Measurements from ENCODE around the gene DIPK1A. TPM values are rescaled to one million over a fixed set of nuclear protein-coding genes. Genes with fewer than 3 reads are reported as not detected.

The DIPK1A gene
- total RNA-seq, 4 donors from 2014 or later: 3.1 to 6.9 (median 4.7) TPM

DNA sequence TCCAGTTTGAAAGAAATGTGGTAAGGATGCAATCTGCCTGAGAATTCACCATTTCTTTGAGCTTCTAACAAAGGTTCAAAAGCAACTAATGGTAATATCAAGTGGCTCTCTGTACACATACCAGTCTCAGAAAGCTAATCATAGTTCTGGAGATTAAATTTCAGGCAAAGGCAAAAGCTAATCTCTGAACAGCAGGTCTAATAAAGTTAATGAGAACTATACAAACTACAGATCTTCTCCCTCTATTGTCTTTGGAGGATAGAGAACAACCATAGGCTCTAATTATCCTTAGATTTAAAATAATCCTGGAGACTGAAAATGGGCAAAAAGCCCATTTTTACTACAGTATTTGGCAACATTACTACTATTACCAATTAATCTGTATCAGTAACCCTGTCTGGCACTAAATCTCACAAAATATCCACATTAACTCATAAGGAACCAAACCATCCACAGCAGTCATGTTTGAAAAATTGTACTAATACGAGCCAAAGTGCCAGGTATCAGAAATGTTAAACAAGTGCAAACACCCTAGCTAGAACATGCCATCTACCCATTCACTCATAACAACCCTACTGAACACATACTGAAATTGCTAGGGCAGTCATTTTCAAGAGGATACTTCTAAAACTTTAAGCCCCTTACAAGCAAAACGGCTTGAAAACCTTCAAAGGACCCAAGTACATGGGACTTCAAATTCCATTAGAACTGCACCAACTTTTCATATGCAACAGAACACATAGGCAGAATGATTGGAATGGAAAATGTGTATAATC lies 4.8 kb downstream of the DIPK1A start:
- Histone ChIP-seq H3K4me1 (peaks cover 0 to 9% (median 3%) of the 10 kb centered on the region in 4 donors), H3K4me3 (no peak overlapping the region), H3K9me3 (no peaks in the 10 kb centered on the region), H3K27me3 (no peaks in the 10 kb centered on the region), H3K36me3 (no peaks in the 10 kb centered on the region), H3K27ac (no peak overlapping the region)
- TF ChIP-seq CTCF (IDR thresholded peaks at IDR 0.05): no peak
- 82 to 83% methylated on average over 2 of the region's 2 CpGs for WGBS, 2 donors
- DNase-seq (ENCODE audit: low spot score in 2 of 2): no peak

GRCh38 chr1:92953491-92953890 lies 7.8 kb downstream of the DIPK1A start:
- Histone ChIP-seq H3K4me1 (peaks cover 0 to 5% (median 2%) of the 10 kb centered on the region in 4 donors), H3K36me3 (no peaks in the 10 kb centered on the region), H3K4me3 (no peak overlapping the region), H3K27ac (no peak overlapping the region), H3K9me3 (no peaks in the 10 kb centered on the region), H3K27me3 (no peaks in the 10 kb centered on the region)
- WGBS, 2 donors: 73 to 90% methylated on average over 3 of the region's 3 CpGs
- no peak for DNase-seq (ENCODE audit: low spot score in 2 of 2)
- TF ChIP-seq CTCF (IDR thresholded peaks at IDR 0.05): no peak
- TF ChIP-seq POLR2A (IDR thresholded peaks at IDR 0.05): no peak
- no peak for TF ChIP-seq EP300 (IDR thresholded peaks at IDR 0.05)

DNA sequence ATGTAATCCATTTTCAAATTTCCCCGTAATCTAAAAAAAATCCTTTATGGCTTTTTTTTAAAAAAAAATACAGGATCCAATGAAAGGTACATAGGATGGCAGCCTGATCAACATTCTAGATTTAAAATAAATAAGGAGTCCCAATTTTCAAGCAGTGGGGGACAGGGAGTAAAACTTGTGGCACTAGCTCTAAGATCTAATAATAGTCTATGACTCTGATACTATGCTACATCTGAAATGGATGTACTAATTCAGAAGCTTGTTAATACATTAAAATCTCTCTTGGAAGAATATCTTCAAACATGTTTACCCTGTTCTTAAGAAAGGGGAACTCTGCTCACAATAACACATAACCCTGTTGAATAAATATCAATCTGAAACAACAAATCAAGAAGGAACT lies 8.5 kb downstream of the DIPK1A start:
- no peak for TF ChIP-seq POLR2A (IDR thresholded peaks at IDR 0.05)
- TF ChIP-seq EP300 (IDR thresholded peaks at IDR 0.05): no peak
- no peak for TF ChIP-seq CTCF (IDR thresholded peaks at IDR 0.05)
- no peaks in the 10 kb centered on the region for H3K36me3 ChIP-seq
- H3K27me3 ChIP-seq: no peaks in the 10 kb centered on the region
- H3K4me3 ChIP-seq: no peak overlapping the region
- H3K4me1 ChIP-seq: peaks cover 0 to 5% (median 2%) of the 10 kb centered on the region in 4 donors
- no peak overlapping the region for H3K27ac ChIP-seq
- H3K9me3 ChIP-seq: no peaks in the 10 kb centered on the region
- no peak for DNase-seq (ENCODE audit: low spot score in 2 of 2)
- WGBS, 2 donors: 96 to 100% methylated on average over 1 of the region's 1 CpG

DNA sequence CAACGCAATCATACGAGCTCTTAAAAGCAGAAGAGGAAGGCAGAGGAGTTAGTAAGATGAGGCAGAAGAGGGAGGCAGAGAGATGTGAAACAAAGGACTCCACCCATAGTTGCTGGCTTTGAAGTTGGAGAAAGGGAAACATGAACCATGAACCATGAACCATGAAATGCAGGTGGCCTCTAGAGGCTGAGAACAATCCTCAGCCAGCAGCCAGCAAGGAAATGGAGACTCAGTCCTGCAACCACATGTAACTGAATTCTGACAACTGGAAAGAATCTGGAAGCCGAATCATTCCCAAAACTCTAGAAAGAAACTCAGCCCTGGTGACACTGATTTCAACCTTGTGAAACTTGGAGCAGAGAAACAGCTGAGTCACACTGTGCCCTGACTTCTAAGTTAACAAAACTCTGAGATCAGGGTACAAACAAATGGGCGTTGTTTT lies 10.1 kb downstream of the DIPK1A start:
- no peaks in the 10 kb centered on the region for H3K9me3 ChIP-seq
- H3K4me3 ChIP-seq: no peak overlapping the region
- no peaks in the 10 kb centered on the region for H3K27me3 ChIP-seq
- no peak for TF ChIP-seq POLR2A (IDR thresholded peaks at IDR 0.05)
- no peak for TF ChIP-seq EP300 (IDR thresholded peaks at IDR 0.05)
- no peak for TF ChIP-seq CTCF (IDR thresholded peaks at IDR 0.05)
- DNase-seq (ENCODE audit: low spot score in 2 of 2): no peak
- H3K27ac ChIP-seq: peak overlapping the region in 1 of 4 donors; percentile 44
- 68 to 72% methylated on average over 4 of the region's 4 CpGs for WGBS, 2 donors
- H3K36me3 ChIP-seq: no peaks in the 10 kb centered on the region
- peaks cover 0 to 4% (median 0%) of the 10 kb centered on the region in 4 donors for H3K4me1 ChIP-seq

DNA sequence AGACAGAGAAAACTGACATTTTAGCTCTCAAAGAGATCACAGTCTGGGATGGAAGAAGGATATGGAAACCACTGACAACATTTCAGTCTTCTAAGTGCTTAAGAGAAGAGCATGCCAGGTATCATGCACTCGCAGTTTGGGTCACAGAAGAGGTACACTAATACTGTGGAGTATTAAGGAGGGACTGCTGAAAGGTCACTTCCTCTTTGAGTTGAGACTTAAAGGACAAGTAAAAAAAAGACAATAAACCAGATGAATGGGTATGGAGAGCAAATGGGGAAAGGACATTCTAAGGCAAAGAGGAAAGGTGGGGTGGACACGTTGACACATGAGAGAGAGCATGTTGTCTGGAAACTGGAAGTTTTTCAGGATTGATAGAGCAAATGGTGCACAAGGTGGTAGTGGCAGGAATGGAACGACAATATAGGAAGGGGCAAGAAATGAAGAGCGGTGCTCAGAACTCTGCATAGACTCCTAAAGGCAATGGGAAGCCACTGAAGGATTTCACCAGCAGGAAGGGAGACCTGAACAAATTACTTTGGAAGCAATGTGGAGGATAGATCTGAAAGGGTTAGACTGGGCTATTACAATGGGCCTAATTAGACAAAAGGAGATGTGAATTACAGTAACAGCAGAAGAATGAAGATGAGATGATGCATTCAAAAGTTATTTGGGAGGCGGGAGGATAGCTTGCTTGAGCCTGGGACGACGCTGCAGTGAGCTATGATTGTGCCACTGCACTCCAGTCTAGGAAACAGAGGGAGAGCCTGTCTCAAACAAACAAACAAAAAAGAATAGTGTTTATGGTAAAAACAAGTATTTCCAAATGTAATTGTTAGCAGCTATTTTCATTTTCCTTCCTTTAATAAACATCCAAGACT lies 11.1 kb downstream of the DIPK1A start:
- Histone ChIP-seq H3K4me1 (peaks cover 0 to 12% (median 2%) of the 10 kb centered on the region in 4 donors), H3K36me3 (no peaks in the 10 kb centered on the region), H3K4me3 (no peak overlapping the region)

More for the DNA sequence above, 11.1 kb downstream of the DIPK1A start:
- no peak for DNase-seq (ENCODE audit: low spot score in 2 of 2)
- TF ChIP-seq POLR2A (IDR thresholded peaks at IDR 0.05) (no peak), CTCF (IDR thresholded peaks at IDR 0.05) (no peak), EP300 (IDR thresholded peaks at IDR 0.05) (no peak)
- 72 to 75% methylated on average over 7 of the region's 7 CpGs for WGBS, 2 donors
- Histone ChIP-seq H3K9me3 (no peaks in the 10 kb centered on the region), H3K27ac (peak overlapping the region in 1 of 4 donors; percentile 15), H3K27me3 (no peaks in the 10 kb centered on the region)
